Vagina (tissue), 2 donors: ENCODE results near the gene BPIFB4. TPM values are rescaled to one million over a fixed set of nuclear protein-coding genes. Genes with fewer than 3 reads are reported as not detected.

Experiments
- DNase-seq, 2 donors: peaks; one replicate each; pipeline ENCODE4 v3.0.0-alpha.2; 2017; ENCODE audit errors: extremely low spot score in 2 of 2
- H3K27ac ChIP-seq: fragments of 200-600 bp; sonication (generic); one replicate; pipeline ENCODE4 v1.5.1; 2019
- H3K27me3 ChIP-seq: fragments of 200-600 bp; sonication (generic); one replicate; pipeline ENCODE4 v1.5.1; 2019
- H3K36me3 ChIP-seq, 2 donors: fragments of 200-600 bp; sonication (generic); one replicate each; pipeline ENCODE4 v1.5.1; 2017 to 2019
- H3K4me1 ChIP-seq: fragments of 200-600 bp; sonication (generic); one replicate; pipeline ENCODE4 v1.5.1; 2019
- H3K4me3 ChIP-seq, 2 donors: fragments of 200-600 bp; sonication (generic); 1 replicate in 1 of 2; 2 replicates in 1 of 2; pipeline ENCODE4 v1.5.1; 2016 to 2019
- H3K9me3 ChIP-seq: fragments of 200-600 bp; sonication (generic); one replicate; pipeline ENCODE4 v1.5.1; 2019
- POLR2A ChIP-seq, 2 donors: fragments of 450-650 bp; IDR thresholded peaks; one replicate each; pipeline ENCODE4 v1.6.1; 2017; ENCODE audit warnings: antibody characterized with exemption in 2 of 2, mild to moderate bottlenecking in 2 of 2, moderate library complexity in 2 of 2
- POLR2AphosphoS5 ChIP-seq, 2 donors: sonication (generic); formaldehyde crosslinking; IDR thresholded peaks; one replicate each; pipeline ENCODE4 v1.9.0; 2017; ENCODE audit warnings: antibody characterized with exemption in 2 of 2, mild to moderate bottlenecking in 2 of 2, low read depth in 1 of 2; ENCODE audit not compliant: insufficient read depth in 1 of 2
- intact Hi-C: fragments of 100-400 bp; cut with DNase I; formaldehyde crosslinking; loops from one replicate; pipeline ENCODE4 v1.15.1; 2023
- total RNA-seq: library from RNA; depleted of rRNA; stranded (reverse); fragments of >200 nt; gene quantifications from one replicate; pipeline ENCODE4 v1.2.3, GENCODE V29; 2016
- TF ChIP-seq, protein P1 (sequence below), 3 experiments: fragments of 450-650 bp in 2 of 3; fragments of 200-600 bp in 1 of 3; sonication (generic) in 1 of 3; IDR thresholded peaks; one replicate each; pipeline ENCODE4 v1.5.1; 2017 to 2019; ENCODE audit warnings: antibody characterized with exemption in 3 of 3, mild to moderate bottlenecking in 2 of 3, moderate library complexity in 2 of 3

The BPIFB4 gene
- total RNA-seq, 1 donor from 2014 or later = not detected

DNA sequence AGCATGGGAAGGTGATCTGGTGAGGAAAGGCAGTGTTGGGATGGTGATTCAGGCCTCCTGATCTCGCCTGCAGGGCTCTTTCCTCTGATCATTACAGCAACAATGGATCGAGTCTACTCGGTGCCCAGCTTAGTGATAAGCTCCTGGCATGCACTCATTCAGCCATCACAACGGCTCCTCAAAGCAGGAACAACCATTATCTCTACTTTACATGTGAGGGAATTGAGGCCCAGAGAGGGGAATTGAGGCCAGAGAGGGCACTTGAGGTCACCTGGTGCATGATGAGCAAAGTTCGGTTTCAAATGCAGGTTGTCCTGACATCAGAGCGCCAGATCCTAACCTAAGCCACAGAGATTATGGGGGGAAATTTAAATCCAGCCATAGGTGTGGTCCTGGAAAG lies 46.5 kb downstream of the BPIFB4 start:
- H3K27me3 ChIP-seq = no peaks in the 10 kb centered on the region
- no peaks in the 10 kb centered on the region for H3K9me3 ChIP-seq
- no peak for TF ChIP-seq POLR2A (IDR thresholded peaks at IDR 0.05)
- no peaks in the 10 kb centered on the region for H3K4me1 ChIP-seq
- no peak overlapping the region for H3K4me3 ChIP-seq
- H3K27ac ChIP-seq = no peak overlapping the region
- no peak for DNase-seq
- intact Hi-C loops = no loop called here
- no peaks in the 10 kb centered on the region for H3K36me3 ChIP-seq

DNA sequence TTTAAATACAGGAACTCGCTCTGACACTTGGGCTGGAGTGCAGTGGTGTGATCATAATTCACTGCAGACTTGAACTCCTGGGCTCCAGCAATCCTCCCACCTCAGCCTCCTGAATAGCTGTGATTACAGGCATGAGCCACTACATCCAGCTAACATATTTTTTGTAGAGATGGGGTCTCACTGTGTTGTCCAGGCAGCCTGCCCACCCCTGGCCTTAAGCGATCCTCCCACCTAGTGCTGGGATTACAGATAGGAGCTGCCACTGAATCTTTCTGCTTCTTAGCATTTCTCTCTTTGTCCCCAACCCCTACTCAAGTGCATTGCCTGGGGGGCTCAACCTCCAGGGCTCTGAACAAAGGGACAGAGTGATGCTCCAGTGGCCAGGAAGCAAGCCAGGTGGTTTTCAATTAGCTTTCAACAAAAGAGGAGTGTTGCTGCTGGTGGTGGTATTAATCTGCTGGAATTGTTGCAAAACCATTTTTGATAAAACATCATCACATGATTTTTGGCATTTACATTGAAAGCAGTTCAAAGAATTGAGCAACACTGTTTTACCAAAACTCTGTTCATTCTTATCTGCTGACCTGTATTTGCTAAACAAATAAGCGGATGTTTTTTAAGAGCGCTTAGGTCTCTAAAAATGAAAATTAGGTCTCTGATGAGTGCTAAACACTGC lies 48.1 kb downstream of the BPIFB4 start:
- Histone ChIP-seq H3K9me3 (no peaks in the 10 kb centered on the region), H3K27ac (no peak overlapping the region), H3K27me3 (no peaks in the 10 kb centered on the region), H3K4me1 (no peaks in the 10 kb centered on the region), H3K36me3 (no peaks in the 10 kb centered on the region), H3K4me3 (no peak overlapping the region)
- intact Hi-C loops = no loop called here
- TF ChIP-seq POLR2A (IDR thresholded peaks at IDR 0.05) = no peak
- TF ChIP-seq, protein P1, sequence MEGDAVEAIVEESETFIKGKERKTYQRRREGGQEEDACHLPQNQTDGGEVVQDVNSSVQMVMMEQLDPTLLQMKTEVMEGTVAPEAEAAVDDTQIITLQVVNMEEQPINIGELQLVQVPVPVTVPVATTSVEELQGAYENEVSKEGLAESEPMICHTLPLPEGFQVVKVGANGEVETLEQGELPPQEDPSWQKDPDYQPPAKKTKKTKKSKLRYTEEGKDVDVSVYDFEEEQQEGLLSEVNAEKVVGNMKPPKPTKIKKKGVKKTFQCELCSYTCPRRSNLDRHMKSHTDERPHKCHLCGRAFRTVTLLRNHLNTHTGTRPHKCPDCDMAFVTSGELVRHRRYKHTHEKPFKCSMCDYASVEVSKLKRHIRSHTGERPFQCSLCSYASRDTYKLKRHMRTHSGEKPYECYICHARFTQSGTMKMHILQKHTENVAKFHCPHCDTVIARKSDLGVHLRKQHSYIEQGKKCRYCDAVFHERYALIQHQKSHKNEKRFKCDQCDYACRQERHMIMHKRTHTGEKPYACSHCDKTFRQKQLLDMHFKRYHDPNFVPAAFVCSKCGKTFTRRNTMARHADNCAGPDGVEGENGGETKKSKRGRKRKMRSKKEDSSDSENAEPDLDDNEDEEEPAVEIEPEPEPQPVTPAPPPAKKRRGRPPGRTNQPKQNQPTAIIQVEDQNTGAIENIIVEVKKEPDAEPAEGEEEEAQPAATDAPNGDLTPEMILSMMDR (IDR thresholded peaks at IDR 0.05) = no peak
- TF ChIP-seq POLR2AphosphoS5 (IDR thresholded peaks at IDR 0.05; ENCODE audit: insufficient read depth in 1 of 2, low read depth in 1 of 2) = no peak
- no peak for DNase-seq

DNA sequence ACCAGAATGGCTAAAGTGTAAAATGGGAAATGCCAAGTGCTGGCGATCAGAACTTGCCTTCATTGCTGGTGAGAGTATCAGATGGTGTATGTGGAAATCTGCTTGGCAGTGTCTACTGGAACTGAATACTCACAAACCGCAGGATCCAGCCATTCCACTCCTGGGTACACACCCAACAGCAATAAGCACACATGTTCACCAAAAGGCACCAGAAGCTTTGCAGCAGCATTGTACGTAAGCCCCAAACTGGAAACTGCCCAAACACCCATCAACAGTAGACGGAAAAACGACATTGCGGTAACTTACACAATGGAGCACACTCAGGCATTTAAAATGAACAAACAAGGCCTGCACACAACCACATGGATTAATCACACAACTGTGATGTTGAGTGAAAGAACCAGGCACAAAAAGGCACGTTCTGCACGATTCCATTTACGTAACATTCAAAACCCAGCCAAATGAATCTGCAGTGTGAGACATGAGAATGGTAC lies 51.2 kb downstream of the BPIFB4 start:
- Histone ChIP-seq H3K4me1 (no peaks in the 10 kb centered on the region), H3K27ac (no peak overlapping the region), H3K36me3 (no peaks in the 10 kb centered on the region), H3K4me3 (no peak overlapping the region), H3K9me3 (no peaks in the 10 kb centered on the region), H3K27me3 (no peaks in the 10 kb centered on the region)
- intact Hi-C loops = no loop called here
- TF ChIP-seq, protein P1 (IDR thresholded peaks at IDR 0.05) = no peak
- TF ChIP-seq POLR2AphosphoS5 (IDR thresholded peaks at IDR 0.05; ENCODE audit: insufficient read depth in 1 of 2, low read depth in 1 of 2) (no peak), POLR2A (IDR thresholded peaks at IDR 0.05) (no peak)
- DNase-seq = no peak

GRCh38 chr20:33131949-33132473 lies 52.6 kb downstream of the BPIFB4 start:
- intact Hi-C loops = no loop called here
- DNase-seq = no peak
- no peaks in the 10 kb centered on the region for H3K27me3 ChIP-seq

DNA sequence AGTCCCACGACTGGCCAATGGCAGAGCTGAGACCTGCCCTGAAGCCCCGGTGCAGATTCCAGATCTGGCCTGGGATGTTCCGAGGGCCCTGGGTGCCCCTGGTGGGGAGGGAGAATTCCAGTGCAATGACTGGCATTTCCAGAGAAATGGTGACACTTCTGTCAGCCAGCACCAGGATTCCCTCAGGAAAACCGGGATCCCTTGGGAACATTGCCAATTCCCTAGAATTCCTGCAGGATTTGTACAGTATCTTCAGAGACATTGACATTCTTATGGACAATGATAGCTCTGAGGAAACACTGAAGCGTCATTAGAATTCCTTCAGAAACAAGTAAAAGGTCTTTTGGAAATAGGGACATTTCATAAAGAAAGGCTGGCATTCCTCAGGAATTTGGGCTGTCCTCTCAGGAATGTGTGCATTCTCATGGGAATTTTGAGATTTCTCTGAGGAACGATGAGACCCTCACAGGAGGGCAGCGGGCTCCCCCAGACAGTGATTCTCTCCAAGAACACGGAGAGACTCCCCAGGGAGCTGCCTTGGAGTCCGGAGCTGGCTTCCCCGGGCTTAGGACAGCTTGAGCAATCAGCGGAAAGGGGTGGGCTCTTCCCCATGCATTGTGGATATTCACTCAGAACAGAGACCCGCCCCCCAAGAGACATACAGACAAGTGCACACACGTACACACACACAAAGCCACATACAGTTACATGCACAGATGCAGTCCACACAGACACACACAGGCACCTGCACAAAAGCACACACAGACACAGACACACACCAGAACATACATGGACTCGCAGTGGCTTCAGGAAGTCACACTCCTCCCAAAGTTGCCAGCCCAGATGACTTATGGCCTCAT lies 53.3 kb downstream of the BPIFB4 start:
- no peak for DNase-seq
- Histone ChIP-seq H3K27ac (no peak overlapping the region), H3K4me1 (no peaks in the 10 kb centered on the region), H3K36me3 (no peaks in the 10 kb centered on the region), H3K9me3 (no peaks in the 10 kb centered on the region), H3K4me3 (no peak overlapping the region), H3K27me3 (no peaks in the 10 kb centered on the region)
- TF ChIP-seq, protein P1 (IDR thresholded peaks at IDR 0.05) = no peak
- TF ChIP-seq POLR2AphosphoS5 (IDR thresholded peaks at IDR 0.05; ENCODE audit: insufficient read depth in 1 of 2, low read depth in 1 of 2) (no peak), POLR2A (IDR thresholded peaks at IDR 0.05) (no peak)
- intact Hi-C loops = no loop called here

More at GRCh38 chr20:33131949-33132473, 52.6 kb downstream of the BPIFB4 start:
- no peak overlapping the region for H3K27ac ChIP-seq
- H3K4me3 ChIP-seq = no peak overlapping the region
- TF ChIP-seq POLR2A (IDR thresholded peaks at IDR 0.05) (no peak), POLR2AphosphoS5 (IDR thresholded peaks at IDR 0.05; ENCODE audit: insufficient read depth in 1 of 2, low read depth in 1 of 2) (no peak)
- TF ChIP-seq, protein P1 (IDR thresholded peaks at IDR 0.05) = no peak
- H3K36me3 ChIP-seq = no peaks in the 10 kb centered on the region
- no peaks in the 10 kb centered on the region for H3K9me3 ChIP-seq
- H3K4me1 ChIP-seq = no peaks in the 10 kb centered on the region
